Colon (tissue), 2 donors: ENCODE data around the gene CHST7.
"Not testable (repeated sequence)": the region's sequence is repeated elsewhere in the genome, so short reads cannot be mapped to it uniquely, and the experiment has no call there.

Experiments
- FAIRE-seq: peaks from 2 replicates; lab custom pipeline; 2012; peaks lifted over from hg19 to GRCh38; lab: Jason Lieb, UNC
- donor health status: control.
- donor health status: control.

CHST7 gene

GRCh38 chrX:46573331-46573891 is at the start of gene CHST7:
CHST7 (plus strand) TSS chrX:46573765; CDS start chrX:46573932, 167 bp downstream.
- FAIRE-seq: no peak

GRCh38 chrX:46528640-46529039 is 44.9 kb upstream of the CHST7 start:
- not testable (repeated sequence) for FAIRE-seq

GRCh38 chrX:46529740-46530403 is 43.7 kb upstream of the CHST7 start:
- not testable (repeated sequence) for FAIRE-seq

GRCh38 chrX:46530404-46530908 is 43.1 kb upstream of the CHST7 start:
- FAIRE-seq: not testable (repeated sequence)

GRCh38 chrX:46531442-46531841 is 42.1 kb upstream of the CHST7 start:
- FAIRE-seq: no peak

- FAIRE-seq: no peak
Observed at GRCh38 chrX:46543441-46543840, 30.1 kb upstream of the CHST7 start.

GRCh38 chrX:46544527-46544926 is 29.0 kb upstream of the CHST7 start:
- FAIRE-seq: not testable (repeated sequence)

GRCh38 chrX:46545111-46546005 is 28.2 kb upstream of the CHST7 start, which contains the start of gene ZNF674:
ZNF674 (minus strand) TSS chrX:46545421; CDS start chrX:46542087, 3,334 bp downstream.
- FAIRE-seq: no peak

- FAIRE-seq: no peak
Observed at GRCh38 chrX:46547857-46548256, 25.7 kb upstream of the CHST7 start.

- FAIRE-seq: no peak
Observed at GRCh38 chrX:46549914-46550313, 23.7 kb upstream of the CHST7 start.

- FAIRE-seq: no peak
Observed at GRCh38 chrX:46551494-46552128, 22.0 kb upstream of the CHST7 start.

- FAIRE-seq: no peak
Observed at GRCh38 chrX:46553935-46554334, 19.6 kb upstream of the CHST7 start.

GRCh38 chrX:46554942-46555341 is 18.6 kb upstream of the CHST7 start:
- no peak for FAIRE-seq

GRCh38 chrX:46559062-46559461 is 14.5 kb upstream of the CHST7 start:
- FAIRE-seq: no peak

- no peak for FAIRE-seq
Observed at GRCh38 chrX:46561824-46562657, 11.5 kb upstream of the CHST7 start.

GRCh38 chrX:46567388-46567787 is 6.2 kb upstream of the CHST7 start:
- no peak for FAIRE-seq

- FAIRE-seq: no peak
Observed at GRCh38 chrX:46569621-46570020, 3.9 kb upstream of the CHST7 start.

GRCh38 chrX:46571423-46572339 is 1.9 kb upstream of the CHST7 start:
- no peak for FAIRE-seq

GRCh38 chrX:46572340-46572936 is 1.1 kb upstream of the CHST7 start:
- FAIRE-seq: no peak
